ENCODE results near the gene POMGNT2.
A peak's percentile ranks its signal among the peaks of the same experiment; 100 is the strongest.

Gene POMGNT2

DNA sequence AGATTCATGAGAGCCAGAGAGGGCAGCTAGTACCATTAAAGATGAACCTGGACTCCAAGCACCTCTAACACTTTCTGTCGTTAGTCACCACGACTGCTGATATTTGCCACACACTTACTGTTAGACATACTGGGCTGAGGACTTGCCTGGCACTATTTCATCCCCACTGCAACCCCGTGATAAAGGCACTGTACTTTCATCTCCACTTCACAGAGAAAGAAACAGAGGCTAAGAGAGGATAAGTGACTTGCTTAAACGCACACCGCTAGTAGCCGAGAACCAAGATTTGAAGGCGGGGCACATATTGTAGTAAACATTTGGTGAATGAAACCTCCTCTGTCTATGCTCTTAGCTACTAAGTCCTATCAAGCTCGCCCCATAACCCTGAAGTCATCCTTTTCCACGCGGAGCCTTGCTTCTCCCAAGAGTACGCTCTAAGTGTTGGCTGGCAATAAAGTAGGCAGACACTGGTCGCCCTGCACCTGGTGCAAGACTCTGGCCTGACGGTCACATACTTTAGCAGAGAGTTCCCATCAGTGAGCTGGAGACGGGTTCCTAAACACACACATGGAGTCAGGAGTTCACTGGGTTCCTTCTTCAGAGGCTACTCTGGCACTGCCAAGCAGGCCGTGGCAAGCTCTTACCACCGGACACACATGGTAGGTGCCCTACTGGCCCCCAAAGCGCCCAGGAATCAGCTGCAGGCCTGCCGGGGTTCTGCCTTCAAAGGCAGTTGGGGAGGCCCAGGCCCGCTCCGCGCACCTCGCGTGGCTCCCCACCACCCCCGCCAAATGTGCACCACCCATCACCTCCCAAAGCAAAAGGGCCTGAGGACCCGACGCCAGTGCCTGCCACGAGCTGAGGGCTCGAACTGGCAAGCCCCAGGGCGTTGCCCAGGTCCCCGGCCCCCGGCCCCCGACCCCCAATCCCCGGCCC lies 951 bp downstream of the POMGNT2 start:
- peak; percentile 31 for DNase-seq

GRCh38 chr3:43104039-43104438 lies 1.8 kb downstream of the POMGNT2 start:
- no peak for DNase-seq

DNA sequence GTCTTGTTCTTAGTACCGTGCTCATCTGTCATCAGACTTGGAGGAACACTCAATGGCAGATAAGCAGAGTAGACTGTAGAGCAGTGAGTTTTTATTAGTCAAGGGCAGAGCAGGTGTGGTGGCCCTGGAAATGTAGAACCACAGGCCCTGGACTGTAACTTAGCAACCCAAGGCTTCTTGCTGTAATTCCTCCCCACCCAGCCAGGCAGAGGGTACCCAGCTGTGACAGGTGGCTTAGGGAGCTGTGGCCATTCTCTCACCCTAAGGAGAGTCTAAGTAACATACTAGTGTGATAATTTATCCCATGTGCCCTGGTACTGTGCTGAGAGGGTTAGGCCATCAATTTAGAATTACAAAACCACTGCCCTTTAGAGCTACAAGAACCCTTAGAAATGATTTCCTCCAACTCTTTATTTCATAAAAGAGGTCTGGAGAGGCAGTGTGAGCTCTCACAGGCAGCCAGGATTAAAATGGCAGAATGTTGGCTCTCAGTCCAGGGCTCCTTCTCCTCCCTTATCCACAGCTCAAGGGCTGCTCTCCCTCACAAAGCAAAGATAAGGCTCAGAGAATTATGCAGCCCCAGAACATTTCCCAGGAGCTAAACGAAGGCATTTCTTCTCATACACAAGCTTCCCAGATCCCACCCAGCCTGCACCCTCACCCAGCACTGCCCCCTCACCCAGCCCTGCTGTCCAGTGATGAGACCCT lies 3.0 kb downstream of the POMGNT2 start:
- DNase-seq, result no peak

DNA sequence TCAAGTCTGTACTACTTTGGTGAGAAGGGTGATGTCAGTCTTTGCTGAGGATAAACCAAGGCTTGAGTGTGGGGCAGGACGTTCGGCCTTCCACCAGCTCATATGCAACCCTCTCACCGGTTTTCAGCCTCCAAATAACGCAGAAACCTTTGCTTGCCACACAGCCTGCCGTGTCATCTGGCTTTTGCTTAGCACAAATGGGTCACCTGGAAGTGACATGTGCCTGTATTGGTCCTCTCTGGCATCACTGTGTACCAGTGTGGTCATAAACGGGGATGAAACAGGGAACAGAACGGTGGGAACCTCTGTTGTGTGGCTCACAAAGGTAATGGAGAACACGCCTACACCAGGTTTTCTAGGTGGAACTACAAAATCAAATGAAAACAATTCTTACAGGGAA lies 7.1 kb downstream of the POMGNT2 start:
- DNase-seq, result no peak

GRCh38 chr3:43097400-43098080 lies 8.3 kb downstream of the POMGNT2 start:
- no peak for DNase-seq

DNA sequence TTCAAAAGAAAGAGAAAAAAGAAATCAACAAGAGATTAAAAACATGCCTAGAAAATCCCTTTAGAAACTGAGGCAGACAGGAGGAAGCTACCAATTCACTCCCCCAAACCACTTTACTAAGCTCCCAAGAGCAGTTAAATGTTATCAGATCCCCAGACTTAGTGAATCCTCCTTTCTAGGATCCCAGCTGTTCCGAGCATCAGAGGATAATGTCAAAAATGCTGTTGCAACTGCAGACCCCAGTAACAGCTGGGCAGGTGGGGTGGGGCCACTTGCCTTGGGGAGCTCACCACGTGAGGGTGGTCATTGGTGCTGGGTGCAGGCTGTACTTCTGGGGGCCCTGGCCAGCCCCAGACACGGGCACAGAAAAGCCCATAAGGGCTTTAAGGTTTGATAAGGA lies 9.1 kb downstream of the POMGNT2 start:
- DNase-seq, result no peak

DNA sequence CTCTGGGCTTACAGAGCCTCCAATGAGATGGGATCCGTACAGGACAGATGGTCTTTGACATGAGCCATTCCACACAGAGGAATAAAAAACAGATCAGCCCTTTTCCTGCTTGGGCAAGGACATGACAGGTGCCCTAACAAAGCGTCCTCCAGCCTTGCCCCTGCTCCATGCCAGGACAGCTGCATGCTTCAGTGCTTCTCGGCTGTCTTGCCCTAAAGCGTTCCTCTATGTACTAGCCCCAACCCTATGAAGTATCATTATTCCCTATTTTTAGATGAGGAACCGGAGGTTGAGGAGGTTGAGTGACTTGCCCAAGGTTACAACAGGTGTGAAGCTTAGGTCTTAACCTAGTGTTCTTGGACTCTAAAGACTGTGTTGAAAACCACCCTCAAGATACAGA lies 10.5 kb downstream of the POMGNT2 start:
- DNase-seq, result no peak

DNA sequence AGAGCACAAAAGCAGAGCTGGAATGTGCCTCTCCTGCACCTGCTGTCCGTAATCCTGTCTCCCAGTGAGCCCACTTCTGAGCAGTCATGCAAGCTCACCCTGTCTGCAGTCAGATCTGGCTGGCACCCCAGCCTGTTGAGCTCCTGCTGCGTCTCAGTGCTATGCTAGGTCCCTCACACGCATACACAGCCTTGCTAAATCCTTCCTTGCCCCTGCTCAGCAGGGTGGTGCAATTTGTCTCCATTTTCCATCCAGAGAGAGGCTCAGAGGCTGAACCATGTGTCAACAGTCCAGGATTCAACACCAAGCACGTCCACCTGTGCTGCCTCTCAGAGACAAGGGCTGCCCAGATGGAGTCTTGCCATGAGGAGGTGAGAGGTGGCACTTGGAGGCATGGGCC lies 11.0 kb downstream of the POMGNT2 start:
- no peak for DNase-seq

GRCh38 chr3:43094381-43094780 lies 11.5 kb downstream of the POMGNT2 start:
- DNase-seq, result no peak

GRCh38 chr3:43093974-43094373 lies 11.9 kb downstream of the POMGNT2 start:
- DNase-seq, result no peak

DNA sequence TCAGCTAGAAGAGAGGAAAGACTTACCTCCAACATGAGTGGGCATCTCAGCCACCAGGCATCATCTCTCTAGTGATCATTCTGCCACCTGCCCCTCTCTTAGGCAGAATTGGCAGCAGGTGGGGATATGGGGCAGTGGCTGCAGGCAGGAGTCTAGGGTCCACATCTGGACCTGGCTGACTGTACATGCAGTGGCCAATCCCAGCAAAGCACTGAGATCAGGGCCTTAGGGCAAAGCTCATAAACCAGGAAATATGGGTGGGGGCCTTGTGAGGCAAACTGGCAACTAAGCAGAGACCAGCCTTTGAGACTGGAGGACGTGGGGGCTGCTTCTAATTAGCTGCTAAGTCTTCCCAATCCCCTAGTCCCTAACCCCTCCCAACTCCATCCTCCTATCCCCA lies 12.9 kb downstream of the POMGNT2 start:
- no peak for DNase-seq

GRCh38 chr3:43091481-43091880 lies 14.4 kb downstream of the POMGNT2 start:
- DNase-seq, result no peak

GRCh38 chr3:43090238-43090637 lies 15.6 kb downstream of the POMGNT2 start:
- no peak for DNase-seq

DNA sequence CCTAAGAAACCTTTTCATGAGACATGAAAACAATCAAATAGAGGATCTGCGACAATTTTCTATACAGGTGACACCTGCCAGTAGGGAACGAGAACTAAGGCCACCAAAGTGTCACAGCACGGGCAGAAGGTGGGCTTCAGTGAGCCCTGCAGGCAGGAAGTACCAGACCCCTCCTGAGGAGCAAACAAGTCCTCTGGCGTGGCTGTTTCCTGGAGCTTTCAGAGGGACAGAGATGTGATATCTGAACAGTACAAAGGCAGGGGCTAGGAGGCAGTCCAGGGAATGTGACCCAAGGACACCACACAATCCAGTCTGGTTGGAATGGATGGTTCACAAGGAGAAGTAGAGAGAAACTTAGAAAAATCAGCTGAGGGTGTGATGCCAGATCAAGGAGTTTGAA lies 16.8 kb downstream of the POMGNT2 start:
- no peak for DNase-seq

DNA sequence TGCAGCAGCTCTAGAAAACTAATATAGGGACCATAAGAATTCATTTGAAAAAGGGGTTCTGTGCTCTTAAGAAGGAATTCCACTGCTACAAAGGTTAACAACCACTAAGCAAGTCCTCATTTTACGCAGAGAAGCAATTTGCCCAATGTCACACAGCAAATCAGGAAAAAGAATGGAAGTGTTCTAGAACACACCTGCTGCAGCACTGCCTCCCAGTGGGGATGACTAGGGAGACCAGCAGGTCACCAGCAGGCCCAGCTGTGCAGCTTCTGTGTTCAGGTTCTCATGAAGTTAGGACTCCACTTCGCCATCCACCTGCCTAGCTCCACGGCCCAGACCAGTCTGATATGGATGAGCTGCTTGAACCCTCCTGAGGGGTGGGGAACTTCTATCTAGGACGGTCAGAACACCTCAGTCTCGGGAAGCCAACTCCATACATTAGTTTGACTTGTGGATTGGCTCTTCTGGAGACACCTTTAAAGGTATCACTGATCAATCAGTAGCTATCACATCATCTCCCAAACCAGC lies 18.6 kb downstream of the POMGNT2 start:
- DNase-seq, result no peak

DNA sequence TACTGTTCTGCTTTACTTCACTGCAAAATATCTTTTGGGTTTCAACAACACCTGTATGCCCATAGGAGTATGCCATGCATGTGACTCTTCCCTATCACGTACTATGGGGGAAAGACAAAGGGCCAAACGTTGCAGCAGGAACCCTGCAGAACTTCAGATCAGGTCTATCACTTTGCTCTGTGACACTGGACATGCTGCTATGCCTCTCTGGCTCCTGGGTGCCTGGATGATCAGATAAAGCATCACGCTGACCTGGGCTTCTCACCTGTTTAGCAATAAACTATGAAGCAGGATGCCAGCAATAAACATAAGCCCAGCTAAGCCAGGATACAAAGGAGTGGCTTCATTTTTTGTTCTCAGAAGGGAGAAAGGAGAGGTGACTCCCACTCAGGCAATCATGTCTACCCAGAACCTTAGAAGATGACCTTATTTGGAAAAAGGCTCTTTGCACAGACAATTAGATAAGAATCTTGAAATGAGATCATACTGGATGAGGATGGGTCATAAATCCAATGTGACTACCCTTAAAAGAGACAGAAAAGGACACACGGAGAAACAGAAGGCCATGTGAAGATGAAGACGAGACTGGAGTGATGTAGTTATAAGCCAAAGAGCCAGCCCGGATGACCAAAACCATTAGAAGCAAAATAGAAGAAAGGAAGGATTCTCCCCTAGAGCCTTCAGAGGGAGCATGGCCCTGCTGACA lies 19.3 kb downstream of the POMGNT2 start:
- DNase-seq, result no peak

DNA sequence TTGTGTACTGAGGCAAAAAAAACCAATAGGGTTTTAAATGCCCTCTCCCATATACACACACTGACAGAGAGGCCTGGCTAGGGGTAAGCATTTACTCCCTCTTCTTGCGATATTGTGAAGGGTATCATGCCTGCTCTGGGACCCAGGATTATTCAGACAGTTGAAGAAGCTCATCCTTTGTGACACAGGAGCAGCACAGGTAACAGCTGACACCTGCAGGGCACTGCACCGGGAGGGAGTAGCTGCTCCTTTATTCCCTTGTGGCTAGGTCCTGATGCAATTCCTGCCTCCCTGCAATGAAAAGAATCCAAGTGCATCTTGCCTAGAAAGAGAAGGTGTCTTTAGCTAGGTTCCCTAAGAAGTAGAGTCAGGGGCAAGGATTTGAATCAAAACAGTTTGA lies 23.4 kb downstream of the POMGNT2 start:
- no peak for DNase-seq

GRCh38 chr3:43081796-43082195 lies 24.1 kb downstream of the POMGNT2 start:
- DNase-seq, result no peak

DNA sequence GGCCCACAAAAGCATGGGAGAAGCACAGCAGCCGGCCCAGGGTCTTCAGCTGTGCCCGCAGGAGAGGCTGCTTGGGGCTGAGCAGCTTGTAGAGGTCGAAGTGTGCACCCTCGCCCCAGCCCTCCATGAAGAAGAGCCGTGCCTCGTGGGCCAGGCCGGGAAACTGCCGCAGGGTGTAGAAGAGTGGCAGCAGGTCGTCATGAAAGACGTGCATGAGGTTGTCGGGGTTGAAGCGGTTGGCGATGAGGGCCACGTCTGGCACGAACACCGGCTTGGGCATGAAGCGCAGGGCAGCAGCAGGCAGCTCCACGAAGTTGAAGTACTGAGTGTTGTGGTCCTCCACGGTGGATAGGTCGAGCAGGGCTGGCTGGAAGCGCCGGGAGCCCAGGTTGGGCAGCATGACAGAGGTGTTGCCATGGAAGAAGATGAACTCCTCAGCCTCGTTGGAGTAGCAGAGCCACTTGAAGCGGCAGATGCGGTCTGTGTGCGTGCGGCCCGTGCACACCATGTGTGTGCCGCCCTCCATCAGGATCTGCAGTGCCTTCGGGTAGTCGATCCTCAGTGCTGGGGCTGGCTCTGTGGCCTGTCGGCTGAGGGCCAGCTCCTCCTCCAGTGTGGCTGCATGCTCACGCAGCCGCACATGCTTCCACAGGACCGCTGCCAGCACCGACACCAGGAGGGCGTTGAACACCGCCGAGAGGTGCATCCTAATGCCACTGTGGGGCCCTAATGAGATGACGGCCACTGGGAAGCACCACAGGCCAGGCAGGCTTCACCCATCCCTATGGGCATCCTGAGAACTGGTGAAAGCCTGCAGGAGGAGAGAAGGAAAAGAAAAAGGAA lies 24.9 kb downstream of the POMGNT2 start:
- no peak for DNase-seq

GRCh38 chr3:43079536-43080332 lies 26.1 kb downstream of the POMGNT2 start:
- DNase-seq, result no peak
